Muscle of arm (tissue), 12 donors: ENCODE measurements around the gene SUCO. TPM values are rescaled to one million over a fixed set of nuclear protein-coding genes. Genes with fewer than 3 reads are reported as not detected.
"Not testable (repeated sequence)": the region's sequence is repeated elsewhere in the genome, so short reads cannot be mapped to it uniquely, and the experiment has no call there.

ENCODE experiments used
- DNase-seq: peaks from one replicate; pipeline ENCODE4 v3.0.0-alpha.2; 2013
- polyA plus RNA-seq, 12 donors: library from polyadenylated mRNA; unstranded; fragments of 120-200 nt; gene quantifications; one replicate each; pipeline ENCODE4 v1.2.1, GENCODE V29; 2013; ENCODE audit not compliant: insufficient read length in 12 of 12

SUCO gene
- polyA plus RNA-seq, 12 donors: 30.0 to 54.4 (median 38.7) TPM; not detected in 1

GRCh38 chr1:172556461-172556860 is 23.5 kb downstream of the SUCO start:
- no peak for DNase-seq

DNA sequence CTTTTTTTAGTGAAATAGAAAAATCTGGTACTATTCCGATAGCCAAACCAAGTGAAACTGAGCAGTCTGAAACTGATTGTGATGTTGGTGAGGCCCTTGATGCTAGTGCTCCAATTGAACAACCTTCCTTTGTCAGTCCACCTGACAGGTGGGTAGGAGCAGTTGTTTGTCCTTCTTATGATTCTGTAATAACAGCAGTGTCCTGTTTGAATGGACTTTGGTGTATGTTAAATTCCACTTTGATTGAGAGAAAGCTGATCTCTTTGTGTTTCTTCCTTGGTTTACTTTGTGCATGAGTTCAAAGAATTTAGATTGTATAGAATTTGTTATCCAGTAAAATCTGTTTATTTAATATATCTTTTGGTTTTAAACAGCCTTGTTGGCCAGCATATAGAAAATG is 24.3 kb downstream of the SUCO start:
- DNase-seq: no peak

- no peak for DNase-seq
These were observed 26.7 kb downstream of the SUCO start for GRCh38 chr1:172559572-172560210.

- no peak for DNase-seq
These were observed 28.3 kb downstream of the SUCO start for GRCh38 chr1:172561252-172561651.

- DNase-seq: no peak
These were observed 33.4 kb downstream of the SUCO start for GRCh38 chr1:172566196-172566997.

- DNase-seq: no peak
These were observed 34.8 kb downstream of the SUCO start for GRCh38 chr1:172567720-172568119.

DNA sequence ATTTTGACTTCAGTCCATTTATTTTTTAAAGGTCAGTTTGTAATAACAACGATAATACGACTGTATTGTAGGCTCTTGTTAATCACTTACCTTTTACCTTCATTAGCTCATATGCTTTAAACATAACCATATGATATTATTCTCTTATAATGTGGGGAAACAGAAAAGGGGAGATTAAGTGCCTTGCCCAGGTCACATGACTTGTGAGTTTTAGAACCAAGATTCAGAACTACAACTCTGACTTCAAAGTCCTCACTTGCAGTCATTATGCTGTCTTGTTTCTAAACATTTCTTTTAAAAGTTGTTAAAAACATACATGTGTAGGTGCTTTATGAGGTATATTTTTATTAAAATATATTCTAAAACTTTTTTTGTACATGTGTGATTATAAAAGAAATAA is 41.1 kb downstream of the SUCO start:
- DNase-seq: no peak

GRCh38 chr1:172578586-172578985 is 45.6 kb downstream of the SUCO start:
- DNase-seq: no peak

GRCh38 chr1:172581273-172581672 is 48.3 kb downstream of the SUCO start:
- DNase-seq: no peak

GRCh38 chr1:172581779-172582178 is 48.8 kb downstream of the SUCO start:
- DNase-seq: no peak

- no peak for DNase-seq
These were observed 49.9 kb downstream of the SUCO start for GRCh38 chr1:172582889-172583288.

DNA sequence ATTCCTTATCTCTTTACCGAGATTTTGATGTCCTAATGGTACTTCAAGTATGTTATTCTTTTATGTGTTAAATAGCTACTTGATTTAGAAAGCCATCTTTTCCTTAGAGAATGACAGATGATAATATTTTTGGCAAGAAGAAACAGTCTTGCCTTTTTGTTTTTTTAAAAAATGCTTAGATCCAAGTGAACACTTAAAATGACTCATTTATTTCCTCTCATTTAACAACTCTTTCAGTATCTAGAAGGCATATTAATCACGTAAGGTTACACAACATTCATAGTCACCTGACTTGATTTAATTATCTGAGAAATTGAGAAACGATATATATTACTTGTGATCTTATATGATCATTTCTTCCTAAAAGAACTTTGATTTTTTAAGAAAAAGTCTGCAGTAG is 52.4 kb downstream of the SUCO start:
- DNase-seq: no peak

DNA sequence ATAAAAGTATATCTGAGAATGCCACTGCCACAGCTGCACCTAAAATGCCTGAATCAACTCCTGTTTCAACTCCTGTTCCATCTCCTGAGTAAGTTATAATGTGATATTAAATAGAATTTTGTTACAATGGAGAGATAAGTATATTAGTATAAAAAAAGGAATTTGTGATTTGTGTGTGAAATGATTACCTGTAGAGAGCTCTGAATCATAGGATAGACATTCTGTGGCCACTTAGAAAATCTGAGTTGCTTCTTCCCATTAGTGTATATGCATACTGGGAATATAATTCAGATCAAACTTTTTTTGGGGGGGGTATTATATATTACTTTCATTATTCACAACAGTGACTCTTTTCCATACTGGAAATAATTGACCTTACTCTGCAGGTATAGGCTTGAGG is 52.9 kb downstream of the SUCO start:
- no peak for DNase-seq

DNA sequence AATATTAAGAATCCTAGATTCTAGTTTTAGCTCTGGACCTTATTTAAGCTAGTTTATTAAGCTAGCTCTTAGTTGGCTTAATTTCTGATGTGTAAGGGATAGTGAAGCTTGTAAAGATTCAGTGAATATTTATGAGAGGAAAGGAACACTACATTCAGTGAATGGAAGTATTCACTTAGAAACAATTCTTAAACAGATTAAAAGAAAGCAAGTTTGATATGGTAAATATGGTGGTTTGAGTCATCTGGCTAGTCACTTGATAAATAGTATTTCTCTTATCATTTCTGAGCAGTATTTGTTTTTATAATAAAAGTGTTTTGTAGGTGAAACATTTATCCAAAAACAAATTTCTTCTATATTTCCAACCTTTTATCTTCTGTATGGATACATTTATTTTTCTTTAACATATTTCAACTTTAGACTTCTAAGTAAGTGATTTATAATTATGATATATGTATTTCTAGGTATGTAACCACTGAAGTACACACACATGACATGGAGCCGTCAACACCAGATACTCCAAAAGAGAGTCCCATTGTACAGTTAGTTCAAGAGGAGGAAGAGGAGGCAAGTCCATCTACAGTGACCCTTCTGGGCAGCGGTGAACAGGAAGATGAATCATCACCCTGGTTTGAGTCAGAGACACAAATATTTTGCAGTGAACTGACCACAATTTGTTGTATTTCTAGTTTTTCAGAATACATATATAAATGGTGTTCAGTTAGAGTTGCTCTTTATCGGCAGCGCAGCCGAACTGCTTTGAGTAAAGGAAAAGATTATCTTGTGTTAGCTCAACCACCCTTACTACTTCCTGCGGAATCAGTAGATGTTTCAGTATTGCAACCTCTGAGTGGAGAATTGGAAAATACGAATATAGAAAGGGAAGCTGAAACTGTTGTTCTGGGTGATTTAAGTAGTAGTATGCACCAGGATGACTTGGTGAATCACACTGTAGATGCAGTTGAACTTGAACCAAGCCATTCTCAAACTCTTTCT is 55.6 kb downstream of the SUCO start:
- no peak for DNase-seq

- DNase-seq: no peak
These were observed 56.6 kb downstream of the SUCO start for GRCh38 chr1:172589553-172589952.

DNA sequence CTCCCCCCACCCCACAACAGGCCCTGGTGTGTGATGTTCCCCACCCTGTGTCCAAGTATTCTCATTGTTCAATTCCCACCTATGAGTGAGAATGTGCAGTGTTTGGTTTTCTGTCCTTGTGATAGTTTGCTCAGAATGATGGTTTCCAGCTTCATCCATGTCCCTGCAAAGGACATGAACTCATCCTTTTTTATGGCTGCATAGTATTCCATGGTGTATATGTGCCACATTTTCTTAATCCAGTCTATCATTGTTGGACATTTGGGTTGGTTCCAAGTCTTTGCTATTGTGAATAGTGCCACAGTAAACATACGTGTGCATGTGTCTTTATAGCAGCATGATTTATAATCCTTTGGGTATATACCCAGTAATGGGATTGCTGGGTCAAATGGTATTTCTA is 58.5 kb downstream of the SUCO start:
- not testable (repeated sequence) for DNase-seq

- not testable (repeated sequence) for DNase-seq
These were observed 62.1 kb downstream of the SUCO start for GRCh38 chr1:172595066-172595465.

DNA sequence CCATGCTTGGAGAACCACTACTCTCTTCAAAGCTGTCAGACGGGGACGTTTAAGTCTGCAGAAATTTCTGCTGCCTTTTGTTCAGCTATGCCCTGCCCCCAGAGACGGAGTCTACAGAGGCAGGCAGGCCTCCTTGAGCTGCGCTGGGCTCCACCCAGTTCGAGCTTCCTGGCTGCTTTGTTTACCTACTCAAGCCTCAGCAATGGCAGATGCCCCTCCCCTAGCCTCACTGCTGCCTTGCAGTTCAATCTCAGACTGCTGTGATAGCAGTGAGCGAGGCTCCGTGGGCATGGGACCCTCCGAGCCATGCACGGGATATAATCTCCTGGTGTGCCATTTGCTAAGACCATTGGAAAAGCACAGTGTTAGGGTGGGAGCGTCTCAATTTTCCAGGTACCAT is 63.8 kb downstream of the SUCO start:
- not testable (repeated sequence) for DNase-seq

GRCh38 chr1:172599912-172600311 is 67.0 kb downstream of the SUCO start:
- DNase-seq: no peak

GRCh38 chr1:172600615-172601014 is 67.7 kb downstream of the SUCO start:
- no peak for DNase-seq

DNA sequence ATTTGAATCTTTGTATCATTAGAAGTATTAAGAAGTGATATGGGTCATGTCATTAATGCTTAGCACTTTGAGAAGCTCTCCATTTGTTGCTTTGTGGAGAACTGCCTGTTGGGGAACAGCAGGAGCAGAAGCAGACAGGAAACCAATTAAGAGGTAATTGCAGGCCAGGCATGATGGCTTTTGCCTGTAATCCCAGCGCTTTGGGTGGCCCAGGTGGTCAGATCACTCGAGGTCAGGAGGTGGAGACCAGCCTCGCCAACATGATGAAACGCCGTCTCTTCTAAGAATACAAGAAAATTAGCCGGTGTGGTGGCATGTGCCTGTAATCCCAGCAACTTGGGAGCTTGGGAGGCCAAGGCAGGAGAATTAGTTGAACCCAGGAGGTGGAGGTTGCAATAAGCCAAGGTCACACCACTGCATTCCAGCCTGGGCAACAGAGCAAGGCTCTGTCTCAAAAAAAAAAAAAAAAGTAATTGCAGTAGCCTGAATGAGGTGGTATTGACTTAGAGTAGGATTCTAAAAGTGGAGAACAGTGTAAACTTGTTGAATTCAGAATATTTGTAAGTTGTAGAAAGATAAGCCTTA is 68.2 kb downstream of the SUCO start:
- no peak for DNase-seq

DNA sequence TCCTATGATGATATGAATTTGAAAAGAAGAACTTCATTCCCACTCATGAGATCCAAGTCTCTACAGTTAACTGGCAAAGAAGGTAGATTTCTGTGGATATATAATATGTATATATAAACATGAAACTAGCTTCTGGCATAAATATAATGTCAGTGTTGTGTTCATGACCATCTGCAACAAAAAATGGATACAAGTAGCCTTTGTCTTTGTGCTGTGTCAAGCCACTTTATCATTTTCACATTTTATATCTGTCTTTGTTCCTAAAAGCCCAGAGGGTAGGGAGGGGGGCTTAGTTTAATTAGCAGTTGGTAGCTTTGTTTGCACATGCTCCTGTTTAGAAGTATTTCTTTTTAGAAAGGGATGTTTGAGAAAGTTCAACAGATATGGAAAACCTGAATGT is 69.8 kb downstream of the SUCO start:
- no peak for DNase-seq
